HepG2 (cell line): ENCODE measurements around the gene ACSL6. TPM values are rescaled to one million over a fixed set of nuclear protein-coding genes. Genes with fewer than 3 reads are reported as not detected.

Experiments
- BHLHE40 ChIP-seq: IDR thresholded peaks from 2 replicates; pipeline ENCODE4 v1.6.1; 2011; ENCODE audit warnings: low read length, improper control_type of control experiment
- BRCA1 ChIP-seq: sonication (generic); formaldehyde crosslinking; IDR thresholded peaks from 2 replicates; pipeline ENCODE4 v1.4.0; 2020; ENCODE audit warnings: missing genetic modification reagents
- FOXA3 ChIP-seq: IDR thresholded peaks from 2 replicates; pipeline ENCODE4 v1.6.1; 2016; ENCODE audit warnings: missing genetic modification reagents, missing compliant biosample characterization
- GATAD2A ChIP-seq: IDR thresholded peaks from 2 replicates; pipeline ENCODE4 v1.6.1; 2016
- POGZ ChIP-seq: sonication (generic); formaldehyde crosslinking; IDR thresholded peaks from 2 replicates; pipeline ENCODE4 v1.4.0; 2020; ENCODE audit warnings: mild to moderate bottlenecking, missing genetic modification reagents
- ZNF670 ChIP-seq: sonication (generic); formaldehyde crosslinking; IDR thresholded peaks from 2 replicates; pipeline ENCODE4 v1.8.0; 2022; ENCODE audit warnings: mild to moderate bottlenecking, missing genetic modification reagents, borderline replicate concordance
- ZNF747 ChIP-seq: sonication (generic); formaldehyde crosslinking; IDR thresholded peaks from 2 replicates; pipeline ENCODE4 v1.8.1; 2023; ENCODE audit warnings: missing genetic modification reagents, mild to moderate bottlenecking, borderline replicate concordance
- ZNF792 ChIP-seq: IDR thresholded peaks from 2 replicates; pipeline ENCODE4 v1.6.1; 2016
- polyA plus RNA-seq, 8 experiments: library from polyadenylated mRNA; depleted of rRNA in 3 of 8; stranded (reverse) in 7 of 8; unstranded in 1 of 8; fragments of >200 nt; fragmentation: Illumina TruSeq in 4 of 8; extraction: Trizol in 4 of 8; gene quantifications; 2 replicates each; pipeline versions ENCODE4 v1.2.1 to v1.2.3, GENCODE V29; 2011 to 2016; ENCODE audit warnings: low read depth in 4 of 8, missing spikeins in 1 of 8, mixed read lengths in 1 of 8; ENCODE audit not compliant: insufficient read depth in 1 of 8
- total RNA-seq, 5 experiments: library from RNA; depleted of rRNA; stranded (reverse); fragments of >200 nt; fragmentation: Illumina TruSeq; extraction: Trizol; gene quantifications; 2 replicates each; pipeline ENCODE4 v1.2.3, GENCODE V29; 2016; ENCODE audit warnings: low read depth in 1 of 5
- TF ChIP-seq, protein P1 (sequence below), 2 experiments: fragments of 450-650 bp in 1 of 2; sonication (generic) in 1 of 2; formaldehyde crosslinking in 1 of 2; IDR thresholded peaks; 2 replicates each; pipeline versions ENCODE4 v1.6.1 to v1.8.0; 2016 to 2022; ENCODE audit warnings: antibody characterized with exemption in 1 of 2, mild to moderate bottlenecking in 1 of 2, missing genetic modification reagents in 1 of 2
- TF ChIP-seq, protein P2 (sequence below): sonication (generic); formaldehyde crosslinking; IDR thresholded peaks from 2 replicates; pipeline ENCODE4 v1.8.0; 2023; ENCODE audit warnings: mild to moderate bottlenecking, missing genetic modification reagents
- TF ChIP-seq, protein P3 (sequence below): sonication (generic); formaldehyde crosslinking; IDR thresholded peaks from 2 replicates; pipeline ENCODE4 v1.8.0; 2022; ENCODE audit warnings: missing genetic modification reagents, mild to moderate bottlenecking, moderate library complexity, borderline replicate concordance
- TF ChIP-seq, protein P4 (sequence below): sonication (generic); formaldehyde crosslinking; IDR thresholded peaks from 2 replicates; pipeline ENCODE4 v1.8.0; 2022; ENCODE audit warnings: mild to moderate bottlenecking, missing genetic modification reagents; ENCODE audit not compliant: insufficient replicate concordance

The ACSL6 gene
- total and polyA plus RNA-seq, 2 of the 13 experiments (the other 11 are each of a cell fraction or from before 2014, with no cell fraction given): 3.7 to 3.8 TPM

DNA sequence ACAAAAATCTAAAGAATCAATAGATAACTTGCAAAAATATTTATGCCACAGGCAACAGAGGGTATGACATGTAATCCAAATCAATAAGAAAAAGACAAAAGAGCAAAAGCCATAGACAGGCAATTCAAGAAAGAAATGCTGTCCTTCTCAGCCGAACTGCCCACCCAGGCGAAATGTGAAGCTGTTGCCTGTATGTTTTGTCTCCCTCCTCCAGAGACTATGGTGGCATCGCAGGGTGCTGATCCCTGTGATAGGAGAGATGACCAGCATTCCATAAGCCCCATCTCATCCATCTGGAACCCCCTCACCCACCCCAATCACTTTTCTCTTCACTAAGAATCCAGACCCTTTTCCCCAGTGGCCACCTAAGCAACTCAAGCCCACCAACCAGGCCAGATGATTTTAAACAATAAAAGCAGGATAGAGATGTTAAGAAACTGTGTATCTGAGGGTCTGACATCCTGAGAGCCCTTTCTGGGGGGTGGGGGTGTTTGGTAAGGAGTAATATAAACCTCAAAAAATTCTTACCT, 5.3 kb upstream of the ACSL6 start (continued):
- TF ChIP-seq, protein P1, sequence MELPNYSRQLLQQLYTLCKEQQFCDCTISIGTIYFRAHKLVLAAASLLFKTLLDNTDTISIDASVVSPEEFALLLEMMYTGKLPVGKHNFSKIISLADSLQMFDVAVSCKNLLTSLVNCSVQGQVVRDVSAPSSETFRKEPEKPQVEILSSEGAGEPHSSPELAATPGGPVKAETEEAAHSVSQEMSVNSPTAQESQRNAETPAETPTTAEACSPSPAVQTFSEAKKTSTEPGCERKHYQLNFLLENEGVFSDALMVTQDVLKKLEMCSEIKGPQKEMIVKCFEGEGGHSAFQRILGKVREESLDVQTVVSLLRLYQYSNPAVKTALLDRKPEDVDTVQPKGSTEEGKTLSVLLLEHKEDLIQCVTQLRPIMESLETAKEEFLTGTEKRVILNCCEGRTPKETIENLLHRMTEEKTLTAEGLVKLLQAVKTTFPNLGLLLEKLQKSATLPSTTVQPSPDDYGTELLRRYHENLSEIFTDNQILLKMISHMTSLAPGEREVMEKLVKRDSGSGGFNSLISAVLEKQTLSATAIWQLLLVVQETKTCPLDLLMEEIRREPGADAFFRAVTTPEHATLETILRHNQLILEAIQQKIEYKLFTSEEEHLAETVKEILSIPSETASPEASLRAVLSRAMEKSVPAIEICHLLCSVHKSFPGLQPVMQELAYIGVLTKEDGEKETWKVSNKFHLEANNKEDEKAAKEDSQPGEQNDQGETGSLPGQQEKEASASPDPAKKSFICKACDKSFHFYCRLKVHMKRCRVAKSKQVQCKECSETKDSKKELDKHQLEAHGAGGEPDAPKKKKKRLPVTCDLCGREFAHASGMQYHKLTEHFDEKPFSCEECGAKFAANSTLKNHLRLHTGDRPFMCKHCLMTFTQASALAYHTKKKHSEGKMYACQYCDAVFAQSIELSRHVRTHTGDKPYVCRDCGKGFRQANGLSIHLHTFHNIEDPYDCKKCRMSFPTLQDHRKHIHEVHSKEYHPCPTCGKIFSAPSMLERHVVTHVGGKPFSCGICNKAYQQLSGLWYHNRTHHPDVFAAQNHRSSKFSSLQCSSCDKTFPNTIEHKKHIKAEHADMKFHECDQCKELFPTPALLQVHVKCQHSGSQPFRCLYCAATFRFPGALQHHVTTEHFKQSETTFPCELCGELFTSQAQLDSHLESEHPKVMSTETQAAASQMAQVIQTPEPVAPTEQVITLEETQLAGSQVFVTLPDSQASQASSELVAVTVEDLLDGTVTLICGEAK (IDR thresholded peaks at IDR 0.05): no peak
- TF ChIP-seq, protein P1 (CRISPR knock-in tag; IDR thresholded peaks at IDR 0.05): no peak
- TF ChIP-seq BHLHE40 (no peak), BRCA1 (CRISPR knock-in tag) (no peak), FOXA3 (CRISPR knock-in tag) (no peak), ZNF670 (CRISPR knock-in tag) (no peak), ZNF747 (no peak), ZNF792 (CRISPR knock-in tag) (no peak), GATAD2A (CRISPR knock-in tag) (no peak), POGZ (CRISPR knock-in tag) (no peak)
- TF ChIP-seq, protein P2, sequence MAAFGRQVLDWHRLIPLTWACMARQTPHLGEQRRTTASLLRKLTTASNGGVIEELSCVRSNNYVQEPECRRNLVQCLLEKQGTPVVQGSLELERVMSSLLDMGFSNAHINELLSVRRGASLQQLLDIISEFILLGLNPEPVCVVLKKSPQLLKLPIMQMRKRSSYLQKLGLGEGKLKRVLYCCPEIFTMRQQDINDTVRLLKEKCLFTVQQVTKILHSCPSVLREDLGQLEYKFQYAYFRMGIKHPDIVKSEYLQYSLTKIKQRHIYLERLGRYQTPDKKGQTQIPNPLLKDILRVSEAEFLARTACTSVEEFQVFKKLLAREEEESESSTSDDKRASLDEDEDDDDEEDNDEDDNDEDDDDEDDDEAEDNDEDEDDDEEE (CRISPR knock-in tag): no peak
- TF ChIP-seq, protein P3, sequence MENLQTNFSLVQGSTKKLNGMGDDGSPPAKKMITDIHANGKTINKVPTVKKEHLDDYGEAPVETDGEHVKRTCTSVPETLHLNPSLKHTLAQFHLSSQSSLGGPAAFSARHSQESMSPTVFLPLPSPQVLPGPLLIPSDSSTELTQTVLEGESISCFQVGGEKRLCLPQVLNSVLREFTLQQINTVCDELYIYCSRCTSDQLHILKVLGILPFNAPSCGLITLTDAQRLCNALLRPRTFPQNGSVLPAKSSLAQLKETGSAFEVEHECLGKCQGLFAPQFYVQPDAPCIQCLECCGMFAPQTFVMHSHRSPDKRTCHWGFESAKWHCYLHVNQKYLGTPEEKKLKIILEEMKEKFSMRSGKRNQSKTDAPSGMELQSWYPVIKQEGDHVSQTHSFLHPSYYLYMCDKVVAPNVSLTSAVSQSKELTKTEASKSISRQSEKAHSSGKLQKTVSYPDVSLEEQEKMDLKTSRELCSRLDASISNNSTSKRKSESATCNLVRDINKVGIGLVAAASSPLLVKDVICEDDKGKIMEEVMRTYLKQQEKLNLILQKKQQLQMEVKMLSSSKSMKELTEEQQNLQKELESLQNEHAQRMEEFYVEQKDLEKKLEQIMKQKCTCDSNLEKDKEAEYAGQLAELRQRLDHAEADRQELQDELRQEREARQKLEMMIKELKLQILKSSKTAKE (CRISPR knock-in tag): no peak
- TF ChIP-seq, protein P4, sequence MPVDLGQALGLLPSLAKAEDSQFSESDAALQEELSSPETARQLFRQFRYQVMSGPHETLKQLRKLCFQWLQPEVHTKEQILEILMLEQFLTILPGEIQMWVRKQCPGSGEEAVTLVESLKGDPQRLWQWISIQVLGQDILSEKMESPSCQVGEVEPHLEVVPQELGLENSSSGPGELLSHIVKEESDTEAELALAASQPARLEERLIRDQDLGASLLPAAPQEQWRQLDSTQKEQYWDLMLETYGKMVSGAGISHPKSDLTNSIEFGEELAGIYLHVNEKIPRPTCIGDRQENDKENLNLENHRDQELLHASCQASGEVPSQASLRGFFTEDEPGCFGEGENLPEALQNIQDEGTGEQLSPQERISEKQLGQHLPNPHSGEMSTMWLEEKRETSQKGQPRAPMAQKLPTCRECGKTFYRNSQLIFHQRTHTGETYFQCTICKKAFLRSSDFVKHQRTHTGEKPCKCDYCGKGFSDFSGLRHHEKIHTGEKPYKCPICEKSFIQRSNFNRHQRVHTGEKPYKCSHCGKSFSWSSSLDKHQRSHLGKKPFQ: no peak
